Measurements from ENCODE around the gene BRCA1.
"Not testable (repeated sequence)": the region's sequence is repeated elsewhere in the genome, so short reads cannot be mapped to it uniquely, and the experiment has no call there.

DNA sequence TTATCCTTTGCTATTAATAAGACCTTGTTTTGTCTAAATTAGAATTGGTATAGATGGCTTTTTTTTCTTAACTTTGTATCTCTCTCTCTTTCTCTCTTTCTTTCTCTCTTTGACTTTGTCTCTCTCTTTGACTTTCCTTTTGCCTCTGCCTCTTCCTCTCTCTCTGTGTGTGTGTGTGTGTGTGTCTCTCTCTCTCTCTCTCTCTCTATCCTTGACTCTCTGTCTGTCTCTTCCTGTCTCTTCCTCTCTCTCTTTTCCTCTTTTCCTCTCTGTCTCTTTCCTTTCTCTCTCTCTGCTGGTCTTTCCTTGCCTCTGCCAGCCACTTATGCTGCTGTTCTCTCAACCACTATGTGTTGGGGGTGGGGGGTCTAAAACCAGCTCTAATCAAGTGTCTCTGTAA is 40.8 kb upstream of the BRCA1 start:
- TF ChIP-seq, protein P1, sequence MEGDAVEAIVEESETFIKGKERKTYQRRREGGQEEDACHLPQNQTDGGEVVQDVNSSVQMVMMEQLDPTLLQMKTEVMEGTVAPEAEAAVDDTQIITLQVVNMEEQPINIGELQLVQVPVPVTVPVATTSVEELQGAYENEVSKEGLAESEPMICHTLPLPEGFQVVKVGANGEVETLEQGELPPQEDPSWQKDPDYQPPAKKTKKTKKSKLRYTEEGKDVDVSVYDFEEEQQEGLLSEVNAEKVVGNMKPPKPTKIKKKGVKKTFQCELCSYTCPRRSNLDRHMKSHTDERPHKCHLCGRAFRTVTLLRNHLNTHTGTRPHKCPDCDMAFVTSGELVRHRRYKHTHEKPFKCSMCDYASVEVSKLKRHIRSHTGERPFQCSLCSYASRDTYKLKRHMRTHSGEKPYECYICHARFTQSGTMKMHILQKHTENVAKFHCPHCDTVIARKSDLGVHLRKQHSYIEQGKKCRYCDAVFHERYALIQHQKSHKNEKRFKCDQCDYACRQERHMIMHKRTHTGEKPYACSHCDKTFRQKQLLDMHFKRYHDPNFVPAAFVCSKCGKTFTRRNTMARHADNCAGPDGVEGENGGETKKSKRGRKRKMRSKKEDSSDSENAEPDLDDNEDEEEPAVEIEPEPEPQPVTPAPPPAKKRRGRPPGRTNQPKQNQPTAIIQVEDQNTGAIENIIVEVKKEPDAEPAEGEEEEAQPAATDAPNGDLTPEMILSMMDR (IDR thresholded peaks at IDR 0.05), result not testable (repeated sequence)
- not testable (repeated sequence) for TF ChIP-seq EP300 (IDR thresholded peaks at IDR 0.05)

Data from tibial nerve (tissue), 4 donors.